ENCODE data around the gene ST3GAL3. TPM values are rescaled to one million over a fixed set of nuclear protein-coding genes. Genes with fewer than 3 reads are reported as not detected.
A peak's percentile ranks its signal among the peaks of the same experiment; 100 is the strongest.

Gene ST3GAL3
- total and polyA plus RNA-seq, 10 of the 15 experiments (the other 5 are each of a cell fraction or from before 2014, with no cell fraction given): 1.2 to 19.3 (median 11.0) TPM

DNA sequence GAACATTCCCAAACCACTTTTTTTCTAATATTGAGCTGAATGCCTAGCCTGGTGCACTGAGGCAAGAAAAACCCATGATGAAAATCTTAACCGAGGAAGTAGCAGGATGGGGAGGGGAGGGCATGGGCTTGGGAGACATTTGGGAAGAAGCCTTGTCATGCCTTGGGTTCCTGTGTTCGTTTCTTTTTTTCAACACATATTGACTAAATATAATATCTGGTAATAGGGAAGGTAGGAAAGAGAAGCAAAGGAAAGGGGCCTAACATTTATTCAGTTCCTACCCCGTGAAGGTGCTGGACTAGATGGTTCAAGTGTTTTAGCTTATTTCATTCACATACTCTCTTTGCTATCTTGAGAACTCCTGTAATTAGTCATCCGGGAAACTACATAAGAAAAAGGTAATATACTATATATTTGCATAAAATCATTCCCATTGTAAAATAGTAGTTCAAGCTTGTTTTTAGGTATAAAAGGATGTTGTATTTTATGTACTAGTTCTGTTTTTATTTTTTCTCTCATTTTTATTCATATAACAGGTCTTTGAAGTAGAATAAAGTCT lies 62.1 kb downstream of the ST3GAL3 start (continued):
- TF ChIP-seq, protein P1, sequence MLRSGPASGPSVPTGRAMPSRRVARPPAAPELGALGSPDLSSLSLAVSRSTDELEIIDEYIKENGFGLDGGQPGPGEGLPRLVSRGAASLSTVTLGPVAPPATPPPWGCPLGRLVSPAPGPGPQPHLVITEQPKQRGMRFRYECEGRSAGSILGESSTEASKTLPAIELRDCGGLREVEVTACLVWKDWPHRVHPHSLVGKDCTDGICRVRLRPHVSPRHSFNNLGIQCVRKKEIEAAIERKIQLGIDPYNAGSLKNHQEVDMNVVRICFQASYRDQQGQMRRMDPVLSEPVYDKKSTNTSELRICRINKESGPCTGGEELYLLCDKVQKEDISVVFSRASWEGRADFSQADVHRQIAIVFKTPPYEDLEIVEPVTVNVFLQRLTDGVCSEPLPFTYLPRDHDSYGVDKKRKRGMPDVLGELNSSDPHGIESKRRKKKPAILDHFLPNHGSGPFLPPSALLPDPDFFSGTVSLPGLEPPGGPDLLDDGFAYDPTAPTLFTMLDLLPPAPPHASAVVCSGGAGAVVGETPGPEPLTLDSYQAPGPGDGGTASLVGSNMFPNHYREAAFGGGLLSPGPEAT (IDR thresholded peaks at IDR 0.05; ENCODE audit: low read depth): no peak; the same call in 1 of the 2 replicates
- TF ChIP-seq ZNF217 (IDR thresholded peaks at IDR 0.05) (no peak), SUZ12 (IDR thresholded peaks at IDR 0.05; ENCODE audit: unreplicated experiment) (no peak), POLR2AphosphoS2 (IDR thresholded peaks at IDR 0.05; ENCODE audit: low read depth, low read length) (no peak), ZNF622 (IDR thresholded peaks at IDR 0.05) (no peak), EED (IDR thresholded peaks at IDR 0.05; ENCODE audit: low read depth) (0 out of 2 replicates have a peak, but pooled peaks have one; percentile 26), CEBPB (IDR thresholded peaks at IDR 0.05; ENCODE audit: borderline replicate concordance in 1 of 2, low read depth in 2 of 2, low read length in 2 of 2) (no peak), MEF2B (IDR thresholded peaks at IDR 0.05; ENCODE audit: partially characterized antibody, poor library complexity, severe bottlenecking) (no peak), YY1 (IDR thresholded peaks at IDR 0.05; ENCODE audit: low read depth, low read length) (no peak), SMARCA5 (IDR thresholded peaks at IDR 0.05) (no peak), GATAD2B (conservative IDR thresholded peaks at IDR 0.05; ENCODE audit: low read depth) (no peak), WRNIP1 (IDR thresholded peaks at IDR 0.05; ENCODE audit: borderline replicate concordance, low read depth, low read length) (no peak)
- TF ChIP-seq, protein P2, sequence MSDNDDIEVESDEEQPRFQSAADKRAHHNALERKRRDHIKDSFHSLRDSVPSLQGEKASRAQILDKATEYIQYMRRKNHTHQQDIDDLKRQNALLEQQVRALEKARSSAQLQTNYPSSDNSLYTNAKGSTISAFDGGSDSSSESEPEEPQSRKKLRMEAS (IDR thresholded peaks at IDR 0.05; ENCODE audit: low read depth, low read length): no peak
- TF ChIP-seq, protein P3, sequence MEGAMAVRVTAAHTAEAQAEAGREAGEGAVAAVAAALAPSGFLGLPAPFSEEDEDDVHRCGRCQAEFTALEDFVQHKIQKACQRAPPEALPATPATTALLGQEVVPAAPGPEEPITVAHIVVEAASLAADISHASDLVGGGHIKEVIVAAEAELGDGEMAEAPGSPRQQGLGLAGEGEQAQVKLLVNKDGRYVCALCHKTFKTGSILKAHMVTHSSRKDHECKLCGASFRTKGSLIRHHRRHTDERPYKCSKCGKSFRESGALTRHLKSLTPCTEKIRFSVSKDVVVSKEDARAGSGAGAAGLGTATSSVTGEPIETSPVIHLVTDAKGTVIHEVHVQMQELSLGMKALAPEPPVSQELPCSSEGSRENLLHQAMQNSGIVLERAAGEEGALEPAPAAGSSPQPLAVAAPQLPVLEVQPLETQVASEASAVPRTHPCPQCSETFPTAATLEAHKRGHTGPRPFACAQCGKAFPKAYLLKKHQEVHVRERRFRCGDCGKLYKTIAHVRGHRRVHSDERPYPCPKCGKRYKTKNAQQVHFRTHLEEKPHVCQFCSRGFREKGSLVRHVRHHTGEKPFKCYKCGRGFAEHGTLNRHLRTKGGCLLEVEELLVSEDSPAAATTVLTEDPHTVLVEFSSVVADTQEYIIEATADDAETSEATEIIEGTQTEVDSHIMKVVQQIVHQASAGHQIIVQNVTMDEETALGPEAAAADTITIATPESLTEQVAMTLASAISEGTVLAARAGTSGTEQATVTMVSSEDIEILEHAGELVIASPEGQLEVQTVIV (IDR thresholded peaks at IDR 0.05; ENCODE audit: borderline replicate concordance, partially characterized antibody): no peak
- TF ChIP-seq, protein P4, sequence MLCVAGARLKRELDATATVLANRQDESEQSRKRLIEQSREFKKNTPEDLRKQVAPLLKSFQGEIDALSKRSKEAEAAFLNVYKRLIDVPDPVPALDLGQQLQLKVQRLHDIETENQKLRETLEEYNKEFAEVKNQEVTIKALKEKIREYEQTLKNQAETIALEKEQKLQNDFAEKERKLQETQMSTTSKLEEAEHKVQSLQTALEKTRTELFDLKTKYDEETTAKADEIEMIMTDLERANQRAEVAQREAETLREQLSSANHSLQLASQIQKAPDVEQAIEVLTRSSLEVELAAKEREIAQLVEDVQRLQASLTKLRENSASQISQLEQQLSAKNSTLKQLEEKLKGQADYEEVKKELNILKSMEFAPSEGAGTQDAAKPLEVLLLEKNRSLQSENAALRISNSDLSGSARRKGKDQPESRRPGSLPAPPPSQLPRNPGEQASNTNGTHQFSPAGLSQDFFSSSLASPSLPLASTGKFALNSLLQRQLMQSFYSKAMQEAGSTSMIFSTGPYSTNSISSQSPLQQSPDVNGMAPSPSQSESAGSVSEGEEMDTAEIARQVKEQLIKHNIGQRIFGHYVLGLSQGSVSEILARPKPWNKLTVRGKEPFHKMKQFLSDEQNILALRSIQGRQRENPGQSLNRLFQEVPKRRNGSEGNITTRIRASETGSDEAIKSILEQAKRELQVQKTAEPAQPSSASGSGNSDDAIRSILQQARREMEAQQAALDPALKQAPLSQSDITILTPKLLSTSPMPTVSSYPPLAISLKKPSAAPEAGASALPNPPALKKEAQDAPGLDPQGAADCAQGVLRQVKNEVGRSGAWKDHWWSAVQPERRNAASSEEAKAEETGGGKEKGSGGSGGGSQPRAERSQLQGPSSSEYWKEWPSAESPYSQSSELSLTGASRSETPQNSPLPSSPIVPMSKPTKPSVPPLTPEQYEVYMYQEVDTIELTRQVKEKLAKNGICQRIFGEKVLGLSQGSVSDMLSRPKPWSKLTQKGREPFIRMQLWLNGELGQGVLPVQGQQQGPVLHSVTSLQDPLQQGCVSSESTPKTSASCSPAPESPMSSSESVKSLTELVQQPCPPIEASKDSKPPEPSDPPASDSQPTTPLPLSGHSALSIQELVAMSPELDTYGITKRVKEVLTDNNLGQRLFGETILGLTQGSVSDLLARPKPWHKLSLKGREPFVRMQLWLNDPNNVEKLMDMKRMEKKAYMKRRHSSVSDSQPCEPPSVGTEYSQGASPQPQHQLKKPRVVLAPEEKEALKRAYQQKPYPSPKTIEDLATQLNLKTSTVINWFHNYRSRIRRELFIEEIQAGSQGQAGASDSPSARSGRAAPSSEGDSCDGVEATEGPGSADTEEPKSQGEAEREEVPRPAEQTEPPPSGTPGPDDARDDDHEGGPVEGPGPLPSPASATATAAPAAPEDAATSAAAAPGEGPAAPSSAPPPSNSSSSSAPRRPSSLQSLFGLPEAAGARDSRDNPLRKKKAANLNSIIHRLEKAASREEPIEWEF (IDR thresholded peaks at IDR 0.05; ENCODE audit: insufficient replicate concordance, low read depth, low read length): no peak
- TF ChIP-seq, protein P5, sequence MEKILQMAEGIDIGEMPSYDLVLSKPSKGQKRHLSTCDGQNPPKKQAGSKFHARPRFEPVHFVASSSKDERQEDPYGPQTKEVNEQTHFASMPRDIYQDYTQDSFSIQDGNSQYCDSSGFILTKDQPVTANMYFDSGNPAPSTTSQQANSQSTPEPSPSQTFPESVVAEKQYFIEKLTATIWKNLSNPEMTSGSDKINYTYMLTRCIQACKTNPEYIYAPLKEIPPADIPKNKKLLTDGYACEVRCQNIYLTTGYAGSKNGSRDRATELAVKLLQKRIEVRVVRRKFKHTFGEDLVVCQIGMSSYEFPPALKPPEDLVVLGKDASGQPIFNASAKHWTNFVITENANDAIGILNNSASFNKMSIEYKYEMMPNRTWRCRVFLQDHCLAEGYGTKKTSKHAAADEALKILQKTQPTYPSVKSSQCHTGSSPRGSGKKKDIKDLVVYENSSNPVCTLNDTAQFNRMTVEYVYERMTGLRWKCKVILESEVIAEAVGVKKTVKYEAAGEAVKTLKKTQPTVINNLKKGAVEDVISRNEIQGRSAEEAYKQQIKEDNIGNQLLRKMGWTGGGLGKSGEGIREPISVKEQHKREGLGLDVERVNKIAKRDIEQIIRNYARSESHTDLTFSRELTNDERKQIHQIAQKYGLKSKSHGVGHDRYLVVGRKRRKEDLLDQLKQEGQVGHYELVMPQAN (conservative IDR thresholded peaks at IDR 0.05): no peak

Data from GM12878 (cell line).